CD4-positive, CD25-positive, alpha-beta regulatory T cell (primary cell): ENCODE results near the gene HBB. TPM values are rescaled to one million over a fixed set of nuclear protein-coding genes. Genes with fewer than 3 reads are reported as not detected.

ENCODE experiments used
- ATAC-seq, 2 donors: fragments of 150-1000 bp; cut with Tn5 transposase; one replicate each; pipeline ENCODE4 v1.10.0; 2021; ENCODE audit warnings: low read depth in 2 of 2, moderate number of reproducible peaks in 2 of 2, moderate library complexity in 1 of 2
- DNase-seq, 3 donors: peaks; one replicate each; pipeline versions ENCODE4 v3.0.0 to v3.0.0-alpha.2; 2012 to 2022; ENCODE audit warnings: mixed read lengths in 1 of 3
- H3K27ac ChIP-seq: one replicate; pipeline ENCODE4 v1.7.0; 2013; ENCODE audit warnings: mild to moderate bottlenecking, low read length; ENCODE audit not compliant: insufficient read depth, poor library complexity, severe bottlenecking
- H3K27me3 ChIP-seq: one replicate; pipeline ENCODE4 v1.7.0; 2013; ENCODE audit warnings: low read length; ENCODE audit not compliant: control insufficient read depth, insufficient read depth
- H3K36me3 ChIP-seq: one replicate; pipeline ENCODE4 v1.7.0; 2013; ENCODE audit warnings: mild to moderate bottlenecking, low read length, moderate library complexity; ENCODE audit not compliant: control insufficient read depth, insufficient read depth
- H3K4me1 ChIP-seq: 2 replicates; pipeline ENCODE4 v1.7.0; 2013; ENCODE audit warnings: mild to moderate bottlenecking, low read length; ENCODE audit not compliant: insufficient read depth, control insufficient read depth, poor library complexity, severe bottlenecking
- H3K4me3 ChIP-seq: one replicate; pipeline ENCODE4 v1.7.0; 2013; ENCODE audit warnings: low read depth, mild to moderate bottlenecking, low read length, moderate library complexity
- H3K9me3 ChIP-seq, 2 experiments: 1 replicate in 1 of 2; 2 replicates in 1 of 2; pipeline ENCODE4 v1.7.0; 2013; ENCODE audit warnings: low read length in 2 of 2, mild to moderate bottlenecking in 1 of 2, moderate library complexity in 1 of 2; ENCODE audit not compliant: control insufficient read depth in 2 of 2
- H3K27ac Mint-ChIP-seq, 3 donors: one replicate each; pipeline ENCODE4 v1.8.0; 2020 to 2022; ENCODE audit warnings: mild to moderate bottlenecking in 3 of 3, mixed read lengths in 3 of 3, moderate library complexity in 2 of 3
- H3K27me3 Mint-ChIP-seq: one replicate; pipeline ENCODE4 v1.8.0; 2022; ENCODE audit warnings: mild to moderate bottlenecking, mixed read lengths
- H3K36me3 Mint-ChIP-seq: one replicate; pipeline ENCODE4 v1.8.0; 2020; ENCODE audit warnings: mixed read lengths
- H3K4me1 Mint-ChIP-seq, 4 donors: one replicate each; pipeline ENCODE4 v1.8.0; 2020 to 2022; ENCODE audit warnings: mixed read lengths in 4 of 4, mild to moderate bottlenecking in 1 of 4
- H3K4me3 Mint-ChIP-seq, 4 donors: one replicate each; pipeline ENCODE4 v1.8.0; 2020 to 2022; ENCODE audit warnings: mild to moderate bottlenecking in 4 of 4, mixed read lengths in 4 of 4, moderate library complexity in 3 of 4
- H3K9me3 Mint-ChIP-seq, 7 donors: one replicate each; pipeline ENCODE4 v1.8.0; 2020 to 2022; ENCODE audit warnings: mixed read lengths in 7 of 7, mild to moderate bottlenecking in 3 of 7, moderate library complexity in 2 of 7
- polyA plus RNA-seq, 4 donors: library from polyadenylated mRNA; unstranded; fragments of 300-500 nt; fragmentation: Illumina TruSeq; gene quantifications; one replicate each; pipeline ENCODE4 v1.2.3, GENCODE V29; 2021
- total RNA-seq: library from RNA; stranded (reverse); gene quantifications from one replicate; pipeline ENCODE4 v1.2.3, GENCODE V29; 2022

The HBB gene
- total and polyA plus RNA-seq, 5 donors from 2014 or later = 0.37 to 4.4 (median 1.6) TPM; not detected in 1

DNA sequence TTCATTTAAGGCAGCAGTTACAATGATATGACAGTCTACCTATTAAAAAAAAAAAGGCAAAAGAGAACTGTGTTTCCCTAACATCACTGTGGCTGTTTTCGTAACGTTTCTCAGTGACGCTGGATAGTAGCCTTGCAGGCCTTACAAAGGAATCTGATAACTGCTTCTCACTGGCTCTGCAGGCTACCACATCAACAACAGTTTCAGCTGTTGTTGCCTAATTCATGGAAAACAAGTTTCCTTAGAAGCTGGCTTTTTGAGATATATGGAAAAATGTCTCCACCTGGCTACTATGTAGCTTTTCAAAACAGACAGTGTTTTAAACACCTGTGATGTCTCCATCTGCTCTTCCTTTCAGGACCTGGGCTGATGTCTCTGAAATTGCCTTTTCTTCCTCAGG, 30.1 kb downstream of the HBB start:
- H3K9me3 ChIP-seq = no peaks in the 10 kb centered on the region
- Mint-ChIP-seq H3K4me3 (no peak overlapping the region), H3K9me3 (peaks cover 0 to 5% (median 0%) of the 10 kb centered on the region in 7 donors), H3K4me1 (no peaks in the 10 kb centered on the region), H3K27me3 (no peaks in the 10 kb centered on the region), H3K36me3 (no peaks in the 10 kb centered on the region), H3K27ac (no peak overlapping the region)
- no peaks in the 10 kb centered on the region for H3K27me3 ChIP-seq
- no peak overlapping the region for H3K4me3 ChIP-seq
- H3K4me1 ChIP-seq = no peaks in the 10 kb centered on the region
- H3K36me3 ChIP-seq = no peaks in the 10 kb centered on the region
- H3K27ac ChIP-seq = no peak overlapping the region
- no peak for DNase-seq
- no peak for ATAC-seq

DNA sequence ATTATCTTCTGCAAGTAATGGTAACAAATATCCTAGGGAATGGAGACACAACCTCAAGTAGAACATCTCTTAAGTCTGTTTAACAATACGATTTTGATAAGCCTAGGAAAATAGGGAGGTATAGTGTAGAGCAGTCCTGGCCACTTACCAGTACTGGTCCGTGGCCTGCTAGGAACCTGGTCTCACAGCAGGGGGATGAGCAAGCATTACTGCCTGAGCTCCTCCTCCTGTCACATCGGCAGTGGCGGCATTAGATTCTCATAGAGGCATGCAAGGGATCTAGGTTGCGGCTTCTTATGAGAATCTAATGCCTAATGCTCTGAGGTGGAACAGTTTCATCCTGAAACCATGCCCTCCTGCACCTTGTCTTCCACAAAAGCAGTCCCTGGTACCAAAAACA, 30.8 kb downstream of the HBB start:
- Mint-ChIP-seq H3K27ac (no peak overlapping the region), H3K27me3 (no peaks in the 10 kb centered on the region), H3K4me1 (no peaks in the 10 kb centered on the region), H3K9me3 (peaks cover 0 to 5% (median 0%) of the 10 kb centered on the region in 7 donors), H3K4me3 (no peak overlapping the region), H3K36me3 (no peaks in the 10 kb centered on the region)
- no peaks in the 10 kb centered on the region for H3K27me3 ChIP-seq
- H3K4me1 ChIP-seq = no peaks in the 10 kb centered on the region
- no peak for ATAC-seq
- no peak for DNase-seq
- no peaks in the 10 kb centered on the region for H3K36me3 ChIP-seq
- no peaks in the 10 kb centered on the region for H3K9me3 ChIP-seq
- H3K4me3 ChIP-seq = no peak overlapping the region
- no peak overlapping the region for H3K27ac ChIP-seq

DNA sequence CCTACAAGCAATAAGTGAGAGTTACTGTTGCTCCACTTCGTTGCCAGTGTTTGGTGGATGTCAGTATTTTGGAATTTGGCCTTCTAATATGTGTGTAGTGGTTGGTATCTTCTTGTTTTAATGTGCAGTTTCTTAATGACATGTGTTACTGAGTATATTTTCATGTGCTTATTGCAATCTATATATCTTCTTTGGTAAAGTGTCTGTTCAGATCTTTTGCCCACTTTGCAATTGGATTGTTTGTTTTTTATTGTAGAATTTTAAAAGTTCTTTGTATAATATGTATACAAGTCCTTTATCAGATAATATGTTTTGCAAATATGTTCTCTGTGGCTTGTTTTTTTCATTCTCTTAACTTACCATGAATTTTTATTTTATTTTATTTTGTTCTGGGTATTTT, 34.1 kb downstream of the HBB start:
- no peaks in the 10 kb centered on the region for H3K36me3 ChIP-seq
- H3K27me3 Mint-ChIP-seq = no peaks in the 10 kb centered on the region
- H3K4me3 ChIP-seq = no peak overlapping the region
- no peaks in the 10 kb centered on the region for H3K4me1 ChIP-seq
- no peak overlapping the region for H3K27ac ChIP-seq
- H3K27ac Mint-ChIP-seq = no peak overlapping the region
- H3K9me3 Mint-ChIP-seq = peaks cover 0 to 11% (median 1%) of the 10 kb centered on the region in 7 donors
- H3K4me1 Mint-ChIP-seq = no peaks in the 10 kb centered on the region
- no peaks in the 10 kb centered on the region for H3K36me3 Mint-ChIP-seq
- H3K27me3 ChIP-seq = no peaks in the 10 kb centered on the region
- DNase-seq (no peak), ATAC-seq (no peak)
- peaks cover 0 to 4% of the 10 kb centered on the region in 2 experiments for H3K9me3 ChIP-seq
- H3K4me3 Mint-ChIP-seq = no peak overlapping the region

DNA sequence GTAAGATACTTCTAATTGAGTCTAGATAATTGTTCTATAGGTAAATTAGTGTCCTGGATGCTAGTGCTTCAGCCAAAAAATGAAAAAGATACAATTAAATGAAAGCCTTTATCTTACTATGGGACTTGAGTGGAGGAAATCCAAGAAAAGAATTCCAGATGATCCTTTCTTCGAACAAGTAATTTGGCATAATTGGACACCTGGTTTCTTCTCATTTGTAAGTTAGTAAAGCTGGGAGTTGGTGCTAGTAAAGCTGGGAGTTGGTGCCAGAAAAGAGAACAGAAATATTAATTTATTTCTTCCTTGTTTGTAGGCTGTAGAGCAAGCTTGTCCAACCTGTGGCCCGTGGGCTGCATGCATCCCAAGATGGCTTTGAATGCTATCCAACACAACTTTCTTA, 38.7 kb downstream of the HBB start:
- DNase-seq = no peak
- no peak for ATAC-seq
- no peaks in the 10 kb centered on the region for H3K4me1 ChIP-seq
- no peaks in the 10 kb centered on the region for H3K27me3 Mint-ChIP-seq
- peaks cover 0 to 4% of the 10 kb centered on the region in 2 experiments for H3K9me3 ChIP-seq
- no peaks in the 10 kb centered on the region for H3K36me3 Mint-ChIP-seq
- H3K4me1 Mint-ChIP-seq = no peaks in the 10 kb centered on the region
- H3K27ac Mint-ChIP-seq = no peak overlapping the region
- H3K27me3 ChIP-seq = no peaks in the 10 kb centered on the region
- H3K36me3 ChIP-seq = no peaks in the 10 kb centered on the region
- H3K4me3 ChIP-seq = no peak overlapping the region
- no peak overlapping the region for H3K27ac ChIP-seq
- H3K9me3 Mint-ChIP-seq = peaks cover 0 to 11% (median 3%) of the 10 kb centered on the region in 7 donors
- no peak overlapping the region for H3K4me3 Mint-ChIP-seq

DNA sequence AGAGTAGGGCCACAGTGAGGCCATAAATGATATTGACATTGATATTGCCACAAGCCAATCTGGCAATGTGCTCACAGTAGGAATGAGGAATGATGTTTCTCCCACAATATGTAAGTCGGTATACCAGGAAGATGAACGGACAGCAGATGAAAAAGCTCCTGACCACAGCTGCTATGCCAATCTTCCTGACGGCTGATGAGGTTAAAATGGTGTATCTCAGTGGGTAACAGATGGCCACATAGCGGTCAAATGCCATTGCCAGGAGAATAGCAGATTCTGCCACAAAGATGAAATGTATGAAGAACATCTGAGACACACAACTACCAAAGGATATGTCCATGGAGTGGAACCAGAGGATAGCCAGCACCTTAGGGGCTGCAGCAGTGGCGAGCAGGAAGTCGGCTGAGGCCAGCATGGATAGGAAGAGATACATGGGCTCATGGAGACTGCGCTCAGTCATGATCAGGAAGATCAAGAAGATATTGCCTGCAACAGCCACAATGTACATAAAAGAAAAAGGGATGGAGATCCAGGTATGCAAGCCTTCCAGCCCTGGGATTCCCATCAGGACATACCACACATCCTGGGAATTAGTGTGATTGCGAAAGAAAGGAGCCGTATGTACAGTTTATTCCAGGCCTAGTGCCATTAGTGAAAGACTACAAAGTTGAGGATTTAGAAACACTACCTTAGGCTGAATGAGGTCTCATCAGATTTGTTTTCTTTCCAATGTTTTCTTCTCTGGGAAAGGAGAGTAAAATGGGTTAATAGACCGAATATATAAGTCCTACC, 48.6 kb downstream of the HBB start:
- Mint-ChIP-seq H3K27ac (no peak overlapping the region), H3K4me1 (no peaks in the 10 kb centered on the region), H3K27me3 (no peaks in the 10 kb centered on the region), H3K9me3 (peaks cover 0 to 2% (median 0%) of the 10 kb centered on the region in 7 donors), H3K36me3 (no peaks in the 10 kb centered on the region), H3K4me3 (no peak overlapping the region)
- Histone ChIP-seq H3K4me3 (no peak overlapping the region), H3K36me3 (no peaks in the 10 kb centered on the region), H3K9me3 (no peaks in the 10 kb centered on the region), H3K4me1 (no peaks in the 10 kb centered on the region), H3K27me3 (no peaks in the 10 kb centered on the region), H3K27ac (no peak overlapping the region)
- DNase-seq = no peak
- ATAC-seq = no peak

Other genes starting within 250 kb of the HBB start
- not detected for gene OR51L1, start 232.2 kb downstream of the HBB start, total RNA-seq
- gene OR51L1, start 232.2 kb downstream of the HBB start, polyA plus RNA-seq = not detected
- not detected for gene OR52J3, start 180.5 kb downstream of the HBB start, total RNA-seq
- gene OR52J3, start 180.5 kb downstream of the HBB start, polyA plus RNA-seq = not detected
- gene OR52E2, start 167.4 kb downstream of the HBB start, total RNA-seq = not detected
- gene OR52E2, start 167.4 kb downstream of the HBB start, polyA plus RNA-seq = not detected
- gene OR52E1, start 157.5 kb downstream of the HBB start, total RNA-seq = not detected
- gene OR52E1, start 157.5 kb downstream of the HBB start, polyA plus RNA-seq = not detected
- not detected for gene OR52A5, start 88.7 kb downstream of the HBB start, total RNA-seq
- not detected for gene OR52A5, start 88.7 kb downstream of the HBB start, polyA plus RNA-seq
- not detected for gene OR52A1, start 72.3 kb downstream of the HBB start, total RNA-seq
- gene OR52A1, start 72.3 kb downstream of the HBB start, polyA plus RNA-seq = not detected
- gene OR51V1, start 26.4 kb downstream of the HBB start, total RNA-seq = not detected
- gene OR51V1, start 26.4 kb downstream of the HBB start, polyA plus RNA-seq = not detected
- gene HBD, start 7.4 kb upstream of the HBB start, total RNA-seq = not detected
- gene HBD, start 7.4 kb upstream of the HBB start, polyA plus RNA-seq = not detected
- gene HBG1, start 22.8 kb upstream of the HBB start, total RNA-seq = not detected
- not detected for gene HBG1, start 22.8 kb upstream of the HBB start, polyA plus RNA-seq
- gene HBG2, start 27.7 kb upstream of the HBB start, total RNA-seq = not detected
- gene HBG2, start 27.7 kb upstream of the HBB start, polyA plus RNA-seq = not detected
- gene HBE1, start 42.9 kb upstream of the HBB start, total RNA-seq = not detected
- not detected for gene HBE1, start 42.9 kb upstream of the HBB start, polyA plus RNA-seq
- not detected for gene OR51B4, start 74.9 kb upstream of the HBB start, total RNA-seq
- not detected for gene OR51B4, start 74.9 kb upstream of the HBB start, polyA plus RNA-seq
- gene OR51B2, start 97.2 kb upstream of the HBB start, total RNA-seq = not detected
- not detected for gene OR51B2, start 97.2 kb upstream of the HBB start, polyA plus RNA-seq
- not detected for gene OR51B5, start 116.5 kb upstream of the HBB start, total RNA-seq
- under 1 TPM in 1 of 4 donors, not detected in 3; 0.41 TPM for gene OR51B5, start 116.5 kb upstream of the HBB start, polyA plus RNA-seq
- not detected for gene OR51B6, start 124.4 kb upstream of the HBB start, total RNA-seq
- gene OR51B6, start 124.4 kb upstream of the HBB start, polyA plus RNA-seq = not detected
- not detected for gene OR51M1, start 156.7 kb upstream of the HBB start, total RNA-seq
- not detected for gene OR51M1, start 156.7 kb upstream of the HBB start, polyA plus RNA-seq
- not detected for gene OR51Q1, start 195.0 kb upstream of the HBB start, total RNA-seq
- not detected for gene OR51Q1, start 195.0 kb upstream of the HBB start, polyA plus RNA-seq
- not detected for gene OR51I1, start 214.4 kb upstream of the HBB start, total RNA-seq
- not detected for gene OR51I1, start 214.4 kb upstream of the HBB start, polyA plus RNA-seq
- not detected for gene OR51I2, start 222.3 kb upstream of the HBB start, total RNA-seq
- not detected for gene OR51I2, start 222.3 kb upstream of the HBB start, polyA plus RNA-seq